ENCODE measurements around the gene RACGAP1. TPM values are rescaled to one million over a fixed set of nuclear protein-coding genes. Genes with fewer than 3 reads are reported as not detected.

The RACGAP1 gene
- polyA plus RNA-seq, 3 donors, result 51.5 to 58.4 (median 57.5) TPM

DNA sequence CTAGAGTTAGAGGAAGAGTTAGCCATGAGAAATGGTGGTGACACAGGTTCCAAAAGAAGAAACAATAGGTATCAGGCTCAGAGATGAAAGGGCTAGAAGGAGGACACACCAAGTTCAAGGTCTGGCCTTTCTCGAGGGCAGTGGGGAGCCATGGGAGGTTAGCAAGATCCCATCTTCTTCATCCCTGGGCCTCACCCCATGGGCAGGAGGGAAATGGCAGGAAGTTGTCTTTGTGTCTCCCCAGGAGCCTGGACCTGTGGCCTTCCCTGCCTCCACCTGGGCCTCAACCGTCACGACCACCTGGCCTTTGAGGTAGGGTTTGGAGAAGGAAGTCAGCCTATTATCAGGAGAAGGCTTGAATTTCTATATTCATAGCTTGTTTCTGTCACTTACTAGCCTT, 80.6 kb downstream of the RACGAP1 start:
- no peak for DNase-seq (ENCODE audit: low read depth in 3 of 3, low spot score in 2 of 3)

GRCh38 chr12:49944046-49944445, 81.2 kb downstream of the RACGAP1 start:
- no peak for DNase-seq (ENCODE audit: low read depth in 3 of 3, low spot score in 2 of 3)

DNA sequence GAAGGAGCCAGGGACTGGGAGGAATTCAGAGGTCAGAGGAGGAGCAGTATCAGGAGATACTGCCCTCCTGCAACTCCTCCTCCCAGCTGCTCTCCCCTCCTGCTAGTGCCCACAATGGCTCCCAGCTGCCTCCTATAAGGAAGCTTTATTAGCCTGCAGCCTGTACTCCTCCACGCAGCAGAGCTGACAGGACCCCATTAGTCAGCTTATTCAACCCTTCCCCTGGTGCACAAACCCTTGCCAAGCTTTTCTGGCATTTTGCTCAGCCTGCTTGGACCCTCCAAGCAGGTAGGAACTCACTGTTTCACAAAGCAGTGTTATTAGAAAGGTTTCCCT, 81.7 kb downstream of the RACGAP1 start:
- DNase-seq (ENCODE audit: low read depth in 3 of 3, low spot score in 2 of 3), result no peak

- DNase-seq (ENCODE audit: low read depth in 3 of 3, low spot score in 2 of 3), result no peak
Measured at GRCh38 chr12:49942921-49943624, 82.2 kb downstream of the RACGAP1 start.

- DNase-seq (ENCODE audit: low read depth in 3 of 3, low spot score in 2 of 3), result no peak
Measured at GRCh38 chr12:49942512-49942893, 82.8 kb downstream of the RACGAP1 start.

DNA sequence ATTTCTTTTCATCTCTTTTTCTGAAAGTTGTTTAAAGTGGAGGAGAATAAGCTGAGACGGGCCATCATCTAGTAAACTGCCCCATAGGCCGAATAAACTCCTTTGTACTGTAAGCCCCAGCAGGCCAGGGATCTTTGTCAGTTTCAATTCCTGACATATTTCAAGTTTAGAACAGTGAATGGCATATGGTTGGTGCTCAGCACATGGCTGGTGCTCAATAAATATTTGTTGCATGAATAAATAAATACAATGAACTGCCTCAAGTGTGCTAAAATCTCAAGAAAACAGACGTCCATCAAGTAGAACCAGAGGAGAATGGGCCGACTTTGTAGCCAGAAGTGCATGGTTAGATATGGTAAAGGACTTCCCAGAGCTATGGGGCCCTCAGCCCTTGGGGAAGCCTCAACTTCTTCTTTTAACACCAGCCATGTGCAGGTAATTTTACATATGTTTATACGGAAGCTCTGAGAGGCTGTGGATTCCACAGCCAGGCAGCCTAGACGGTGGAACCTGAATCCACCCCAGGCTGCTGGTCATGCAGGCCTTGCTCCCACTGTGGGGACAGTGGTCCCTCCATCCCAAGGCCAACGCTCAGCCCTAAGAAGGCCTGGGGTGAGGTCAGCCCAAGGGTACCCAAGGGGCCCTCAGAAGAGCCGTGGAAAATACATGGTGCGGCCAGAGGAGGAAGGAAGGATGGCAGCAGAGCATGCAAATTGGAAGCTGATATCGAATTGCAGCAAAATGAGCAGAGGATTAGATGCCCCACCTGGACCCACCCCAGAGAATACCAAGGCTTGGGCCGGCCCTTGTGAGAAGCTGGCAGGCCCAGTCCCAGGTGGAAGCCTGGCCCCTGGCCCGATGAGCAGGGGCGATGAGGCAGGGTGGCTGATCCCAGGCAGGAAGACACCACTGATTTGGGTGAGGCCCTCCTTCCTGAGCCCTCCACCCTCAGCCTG, 83.5 kb downstream of the RACGAP1 start:
- no peak for DNase-seq (ENCODE audit: low read depth in 3 of 3, low spot score in 2 of 3)

DNA sequence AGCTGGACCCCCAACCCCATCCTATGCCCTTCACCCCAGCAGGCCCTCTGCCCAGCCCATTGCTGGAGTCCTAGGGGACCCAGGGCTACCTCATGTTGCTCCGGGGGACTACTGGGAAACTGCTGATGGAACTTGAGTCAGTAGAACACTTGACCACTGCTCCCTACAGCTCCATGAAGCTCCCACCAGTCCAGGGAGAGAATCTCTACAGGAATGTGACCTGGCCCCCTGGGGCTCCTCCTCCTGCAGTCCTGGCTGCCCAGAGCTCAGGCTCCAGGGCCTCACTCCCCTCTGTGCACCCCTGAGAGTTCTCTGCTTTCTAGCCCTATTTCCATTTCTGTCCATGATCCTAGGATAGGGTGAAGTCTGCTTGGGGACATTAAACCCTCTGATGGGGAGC, 85.6 kb downstream of the RACGAP1 start:
- DNase-seq (ENCODE audit: low read depth in 3 of 3, low spot score in 2 of 3), result no peak

- no peak for DNase-seq (ENCODE audit: low read depth in 3 of 3, low spot score in 2 of 3)
Measured at GRCh38 chr12:49939307-49939706, 86.0 kb downstream of the RACGAP1 start.

Other genes starting within 250 kb of the RACGAP1 start
- 10 to 100 TPM; 11.6 to 13.9 (median 12.3) TPM for gene NCKAP5L, start 197.1 kb downstream of the RACGAP1 start, polyA plus RNA-seq (ENCODE audit: insufficient read length in 3 of 3)
- 1 to 10 TPM; 6.7 to 8.7 (median 8.1) TPM for gene BCDIN3D, start 182.4 kb downstream of the RACGAP1 start, polyA plus RNA-seq (ENCODE audit: insufficient read length in 3 of 3)
- gene FAIM2, start 121.6 kb downstream of the RACGAP1 start, polyA plus RNA-seq (ENCODE audit: insufficient read length in 3 of 3), result 1 to 10 TPM; 2.1 to 5.9 (median 2.8) TPM
- 100 to 1,000 TPM in 1 of 3 donors, 10 to 100 TPM in 2; 78.6 to 104 (median 97.4) TPM for gene AQP2, start 74.8 kb downstream of the RACGAP1 start, polyA plus RNA-seq (ENCODE audit: insufficient read length in 3 of 3)
- 1 to 10 TPM; 1.1 to 2.2 (median 2.0) TPM for gene AQP5, start 63.6 kb downstream of the RACGAP1 start, polyA plus RNA-seq (ENCODE audit: insufficient read length in 3 of 3)
- gene AQP6, start 52.5 kb downstream of the RACGAP1 start, polyA plus RNA-seq (ENCODE audit: insufficient read length in 3 of 3), result 10 to 100 TPM; 16.1 to 19.3 (median 18.4) TPM
- gene ASIC1, start 32.1 kb upstream of the RACGAP1 start, polyA plus RNA-seq (ENCODE audit: insufficient read length in 3 of 3), result 1 to 10 TPM; 3.3 to 4.1 (median 4.0) TPM
- gene SMARCD1, start 59.8 kb upstream of the RACGAP1 start, polyA plus RNA-seq (ENCODE audit: insufficient read length in 3 of 3), result 100 to 1,000 TPM; 157 to 185 (median 168) TPM
- 10 to 100 TPM; 49.8 to 81.4 (median 75.1) TPM for gene GPD1, start 78.5 kb upstream of the RACGAP1 start, polyA plus RNA-seq (ENCODE audit: insufficient read length in 3 of 3)
- gene COX14, start 86.7 kb upstream of the RACGAP1 start, polyA plus RNA-seq (ENCODE audit: insufficient read length in 3 of 3), result 10 to 100 TPM; 51.8 to 58.8 (median 54.8) TPM
- 10 to 100 TPM; 84.5 to 87.9 (median 86.1) TPM for gene CERS5, start 141.9 kb upstream of the RACGAP1 start, polyA plus RNA-seq (ENCODE audit: insufficient read length in 3 of 3)